Measurements from ENCODE around the gene ELK1.
"Not testable (repeated sequence)": the region's sequence is repeated elsewhere in the genome, so short reads cannot be mapped to it uniquely, and the experiment has no call there.

- TF ChIP-seq CTCF (conservative IDR thresholded peaks at IDR 0.05); ZFX (IDR thresholded peaks at IDR 0.05): not testable (repeated sequence)
Observed at GRCh38 chrX:47603125-47603524, 47.2 kb downstream of the ELK1 start.
